Breast epithelium (tissue), 3 donors: ENCODE results near the gene KANK3.

ENCODE experiments used
- POLR2A ChIP-seq: fragments of 450-650 bp; IDR thresholded peaks from one replicate; pipeline ENCODE4 v1.6.1; 2016; ENCODE audit warnings: antibody characterized with exemption, mild to moderate bottlenecking, moderate library complexity
- POLR2AphosphoS5 ChIP-seq, 3 donors: sonication (generic); formaldehyde crosslinking; IDR thresholded peaks; one replicate each; pipeline ENCODE4 v1.6.1; 2017; ENCODE audit warnings: antibody characterized with exemption in 3 of 3
- TF ChIP-seq, protein P1 (sequence below), 3 donors: fragments of 450-650 bp; IDR thresholded peaks; one replicate each; pipeline ENCODE4 v1.5.1; 2016 to 2017; ENCODE audit warnings: antibody characterized with exemption in 3 of 3, mild to moderate bottlenecking in 3 of 3, moderate library complexity in 3 of 3

DNA sequence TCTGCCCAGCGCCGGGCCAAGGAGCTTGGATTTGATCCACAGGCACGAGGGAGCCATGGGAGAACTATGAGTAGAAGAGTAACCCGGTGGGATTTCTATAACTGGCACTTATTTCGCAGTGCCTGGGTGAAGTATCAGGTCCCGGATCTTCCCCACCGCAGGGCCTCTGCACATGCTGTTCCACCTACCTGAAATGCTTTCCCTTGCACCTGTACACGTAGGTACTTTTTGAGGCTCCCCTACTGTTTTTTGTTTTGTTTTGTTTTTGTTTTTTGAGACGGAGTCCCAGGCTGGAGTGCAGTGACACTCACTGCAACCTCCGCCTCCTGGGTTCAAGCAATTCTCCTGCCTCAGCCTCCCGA lies 402 bp upstream of the KANK3 start:
- TF ChIP-seq, protein P1, sequence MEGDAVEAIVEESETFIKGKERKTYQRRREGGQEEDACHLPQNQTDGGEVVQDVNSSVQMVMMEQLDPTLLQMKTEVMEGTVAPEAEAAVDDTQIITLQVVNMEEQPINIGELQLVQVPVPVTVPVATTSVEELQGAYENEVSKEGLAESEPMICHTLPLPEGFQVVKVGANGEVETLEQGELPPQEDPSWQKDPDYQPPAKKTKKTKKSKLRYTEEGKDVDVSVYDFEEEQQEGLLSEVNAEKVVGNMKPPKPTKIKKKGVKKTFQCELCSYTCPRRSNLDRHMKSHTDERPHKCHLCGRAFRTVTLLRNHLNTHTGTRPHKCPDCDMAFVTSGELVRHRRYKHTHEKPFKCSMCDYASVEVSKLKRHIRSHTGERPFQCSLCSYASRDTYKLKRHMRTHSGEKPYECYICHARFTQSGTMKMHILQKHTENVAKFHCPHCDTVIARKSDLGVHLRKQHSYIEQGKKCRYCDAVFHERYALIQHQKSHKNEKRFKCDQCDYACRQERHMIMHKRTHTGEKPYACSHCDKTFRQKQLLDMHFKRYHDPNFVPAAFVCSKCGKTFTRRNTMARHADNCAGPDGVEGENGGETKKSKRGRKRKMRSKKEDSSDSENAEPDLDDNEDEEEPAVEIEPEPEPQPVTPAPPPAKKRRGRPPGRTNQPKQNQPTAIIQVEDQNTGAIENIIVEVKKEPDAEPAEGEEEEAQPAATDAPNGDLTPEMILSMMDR (IDR thresholded peaks at IDR 0.05) = no peak
- no peak for TF ChIP-seq POLR2A
- no peak for TF ChIP-seq POLR2AphosphoS5 (IDR thresholded peaks at IDR 0.05)
